Measurements from ENCODE around the gene C2CD2.

The C2CD2 gene

GRCh38 chr21:41953249-41953830 is 478 bp downstream of the C2CD2 start:
- no peak for TF ChIP-seq CTCF (IDR thresholded peaks at IDR 0.05)

GRCh38 chr21:41952568-41953248 is 1.1 kb downstream of the C2CD2 start:
- TF ChIP-seq CTCF (IDR thresholded peaks at IDR 0.05), result no peak

GRCh38 chr21:41951876-41952567 is 1.8 kb downstream of the C2CD2 start:
- TF ChIP-seq CTCF (IDR thresholded peaks at IDR 0.05), result no peak

GRCh38 chr21:41950941-41951351 is 2.9 kb downstream of the C2CD2 start:
- TF ChIP-seq CTCF (IDR thresholded peaks at IDR 0.05), result no peak

GRCh38 chr21:41948901-41949300 is 4.9 kb downstream of the C2CD2 start:
- TF ChIP-seq CTCF (IDR thresholded peaks at IDR 0.05), result no peak

GRCh38 chr21:41948078-41948895 is 5.5 kb downstream of the C2CD2 start:
- no peak for TF ChIP-seq CTCF (IDR thresholded peaks at IDR 0.05)

- TF ChIP-seq CTCF (IDR thresholded peaks at IDR 0.05), result no peak
These were observed 7.8 kb downstream of the C2CD2 start for GRCh38 chr21:41945982-41946381.
